A549 treated with RU486 at 1 μM for 4 hours (cell line): ENCODE results near the gene CLEC18A. TPM values are rescaled to one million over a fixed set of nuclear protein-coding genes. Genes with fewer than 3 reads are reported as not detected.

Source experiments
- total RNA-seq: library from RNA; stranded (reverse); fragments of 200-300 nt; extraction: Qiagen RNA extraction; gene quantifications from 5 replicates; pipeline ENCODE4 v1.2.3, GENCODE V29; 2022; ENCODE audit warnings: low read depth

CLEC18A gene
- 0.07 to 0.13 TPM (median 0.08 TPM) in 3 of 5 replicates, not detected in the others for total RNA-seq

DNA sequence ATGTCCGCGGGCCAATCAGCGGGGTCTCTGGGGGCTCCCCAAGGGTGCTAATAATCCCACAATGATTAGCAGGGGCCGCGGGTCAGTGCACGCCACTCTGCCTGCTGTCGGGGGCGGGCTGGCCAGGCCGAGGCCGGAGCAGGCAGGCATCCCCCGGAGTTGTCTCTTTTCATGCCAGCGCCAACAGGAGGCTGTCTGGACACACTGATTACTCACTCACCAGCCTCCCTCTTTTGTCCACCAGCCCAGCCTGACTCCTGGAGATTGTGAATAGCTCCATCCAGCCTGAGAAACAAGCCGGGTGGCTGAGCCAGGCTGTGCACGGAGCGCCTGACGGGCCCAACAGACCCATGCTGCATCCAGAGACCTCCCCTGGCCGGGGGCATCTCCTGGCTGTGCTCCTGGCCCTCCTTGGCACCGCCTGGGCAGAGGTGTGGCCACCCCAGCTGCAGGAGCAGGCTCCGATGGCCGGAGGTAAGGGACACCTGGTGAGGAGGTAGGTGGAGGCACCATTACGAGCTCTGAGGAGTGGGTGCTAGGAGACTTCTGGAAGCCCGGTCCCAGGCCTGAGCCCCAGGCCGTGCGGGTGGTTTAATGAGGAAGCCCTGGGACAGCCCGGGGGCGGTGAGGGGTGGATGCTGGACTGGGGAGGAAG, at the start of gene CLEC18A:
Gene CLEC18A (plus strand): TSS at position 318 of the 655 bp plus-strand sequence. CDS start 33 bp downstream, at position 351.

Other genes with a start within 250 kb of the CLEC18A start
- gene NQO1, start 224.8 kb upstream of the CLEC18A start, total RNA-seq, result 2,507 to 2,782 TPM (median 2,607 TPM) in 5 replicates
- 120 to 126 TPM (median 123 TPM) in 5 replicates for gene NOB1, start 196.4 kb upstream of the CLEC18A start, total RNA-seq
- 20.5 to 24.4 TPM (median 21.9 TPM) in 5 replicates for gene WWP2, start 189.0 kb upstream of the CLEC18A start, total RNA-seq
- 12.2 to 15.7 TPM (median 15.1 TPM) in 5 replicates for gene PDPR, start 163.0 kb downstream of the CLEC18A start, total RNA-seq
- gene CLEC18C, start 222.5 kb downstream of the CLEC18A start, total RNA-seq, result 0.08 to 0.13 TPM in 2 of 5 replicates, not detected in the others